H1 (cell line): ENCODE results near the gene NUAK1.

ENCODE experiments used
- ATF3 ChIP-seq: IDR thresholded peaks from 2 replicates; pipeline ENCODE4 v1.6.1; 2011; ENCODE audit warnings: low read depth, mild to moderate bottlenecking, low read length; ENCODE audit not compliant: insufficient read depth
- CHD7 ChIP-seq: fragments of 300-600 bp; sonication (generic); IDR thresholded peaks from 2 replicates; pipeline ENCODE4 v1.7.1; 2012; ENCODE audit warnings: low read length, moderate library complexity, mild to moderate bottlenecking, inconsistent platforms; ENCODE audit not compliant: insufficient replicate concordance
- CTCF ChIP-seq, 3 experiments: IDR thresholded peaks; 1 replicate in 2 of 3; 2 replicates in 1 of 3; pipeline versions ENCODE4 v1.5.1 to v1.6.1; 2011; ENCODE audit warnings: low read length in 3 of 3, mild to moderate bottlenecking in 3 of 3, inconsistent platforms in 2 of 3, low read depth in 1 of 3, moderate library complexity in 1 of 3; ENCODE audit not compliant: insufficient read depth in 1 of 3; ENCODE audit errors: control extremely low read depth in 1 of 3
- HDAC2 ChIP-seq, 2 experiments: fragments of 300-600 bp in 1 of 2; sonication (generic) in 1 of 2; IDR thresholded peaks; 2 replicates each; pipeline ENCODE4 v1.6.1; 2011 to 2012; ENCODE audit warnings: low read depth in 2 of 2, low read length in 2 of 2, mild to moderate bottlenecking in 2 of 2, moderate library complexity in 2 of 2, borderline replicate concordance in 1 of 2, inconsistent platforms in 1 of 2

GRCh38 chr12:106074706-106075392, 63.9 kb downstream of the NUAK1 start:
- TF ChIP-seq CTCF (IDR thresholded peaks at IDR 0.05; ENCODE audit: control extremely low read depth in 1 of 3, insufficient read depth in 1 of 3, low read depth in 1 of 3, low read length in 3 of 3) (no peak), HDAC2 (IDR thresholded peaks at IDR 0.05; ENCODE audit: borderline replicate concordance in 1 of 2, low read depth in 2 of 2, low read length in 2 of 2) (no peak), CHD7 (no peak), ATF3 (no peak)
